PC-3 (cell line): ENCODE results near the gene F12. TPM values are rescaled to one million over a fixed set of nuclear protein-coding genes. Genes with fewer than 3 reads are reported as not detected.

ENCODE experiments used
- ATAC-seq: fragments of 200-7000 bp; cut with Tn5 transposase; 2 replicates; pipeline ENCODE4 v1.9.1; 2020; ENCODE audit warnings: mild to moderate bottlenecking, moderate library complexity
- BruUV-seq: library from RNA; stranded (reverse); fragments of 400-500 nt; replicated peaks from 2 replicates; lab custom pipeline; 2021; lab: Mats Ljungman, UMichigan
- CTCF ChIA-PET: fragments of 300-600 bp; sonication (Branson Sonifier 250); formaldehyde crosslinking; loops from one replicate; lab custom pipeline; 2022; ENCODE audit warnings: antibody characterized with exemption; lab: Charles Lee
- POLR2A ChIA-PET: fragments of 300-600 bp; sonication (Branson Sonifier 250); formaldehyde crosslinking; loops from one replicate; lab custom pipeline; 2022; ENCODE audit warnings: antibody characterized with exemption; ENCODE audit not compliant: unreplicated experiment; lab: Charles Lee
- DNase-seq: peaks from one replicate; pipeline ENCODE4 v3.0.0-alpha.2; 2015
- H2AFZ ChIP-seq: fragments of 300-600 bp; sonication (generic); 2 replicates; pipeline ENCODE4 v1.6.0; 2016; ENCODE audit warnings: antibody characterized with exemption, low read length
- H3F3A ChIP-seq: fragments of 300-600 bp; sonication (generic); one replicate; pipeline ENCODE4 v1.6.0; 2017; ENCODE audit warnings: antibody characterized with exemption, low read length, control low read depth, mild to moderate bottlenecking; ENCODE audit not compliant: unreplicated experiment
- H3K27ac ChIP-seq: fragments of 300-600 bp; sonication (generic); 2 replicates; pipeline ENCODE4 v1.5.1; 2016; ENCODE audit warnings: mild to moderate bottlenecking, low read length
- H3K27me3 ChIP-seq: fragments of 300-600 bp; sonication (generic); 2 replicates; pipeline ENCODE4 v1.6.1; 2016; ENCODE audit warnings: low read length, mixed read lengths
- H3K36me3 ChIP-seq: fragments of 300-600 bp; sonication (generic); 2 replicates; pipeline ENCODE4 v1.6.1; 2016; ENCODE audit warnings: low read depth, mixed run types, low read length, mixed read lengths
- H3K4me1 ChIP-seq: fragments of 300-600 bp; sonication (generic); 2 replicates; pipeline ENCODE4 v1.5.1; 2016; ENCODE audit warnings: low read length; ENCODE audit not compliant: insufficient read depth
- H3K4me2 ChIP-seq: fragments of 300-600 bp; sonication (generic); 2 replicates; pipeline ENCODE4 v1.6.0; 2016; ENCODE audit warnings: low read length
- H3K4me3 ChIP-seq: fragments of 300-600 bp; sonication (generic); 2 replicates; pipeline ENCODE4 v1.5.1; 2016; ENCODE audit warnings: mild to moderate bottlenecking, low read length, mixed read lengths
- H3K79me2 ChIP-seq: fragments of 300-600 bp; sonication (generic); 2 replicates; pipeline ENCODE4 v1.6.1; 2017; ENCODE audit warnings: low read length, mixed read lengths
- H3K9ac ChIP-seq: fragments of 300-600 bp; sonication (generic); 2 replicates; pipeline ENCODE4 v1.6.0; 2016; ENCODE audit warnings: mild to moderate bottlenecking, low read length
- H3K9me2 ChIP-seq: fragments of 300-600 bp; sonication (generic); replicated peaks from 2 replicates; pipeline ENCODE4 v1.6.1; 2016; ENCODE audit warnings: mixed run types, low read length, mixed read lengths
- H3K9me3 ChIP-seq: fragments of 300-600 bp; sonication (generic); 2 replicates; pipeline ENCODE4 v1.6.1; 2016; ENCODE audit warnings: low read length, mixed read lengths
- H4K20me1 ChIP-seq: fragments of 300-600 bp; sonication (generic); 2 replicates; pipeline ENCODE4 v1.6.1; 2016; ENCODE audit warnings: low read length, mixed read lengths
- EZH2 ChIP-seq: fragments of 300-600 bp; sonication (generic); IDR thresholded peaks from one replicate; pipeline ENCODE4 v1.6.1; 2017; ENCODE audit warnings: antibody characterized with exemption, mild to moderate bottlenecking, low read length; ENCODE audit not compliant: unreplicated experiment
- EZH2phosphoT487 ChIP-seq: fragments of 300-600 bp; sonication (generic); IDR thresholded peaks from 2 replicates; pipeline ENCODE4 v1.6.1; 2018; ENCODE audit warnings: mild to moderate bottlenecking, antibody characterized with exemption, low read length, borderline replicate concordance
- intact Hi-C: fragments of 100-400 bp; cut with micrococcal nuclease; formaldehyde crosslinking; loops from 2 replicates; pipeline ENCODE4 v1.9.0; 2023
- total RNA-seq: library from RNA; depleted of rRNA; stranded (reverse); fragments of >200 nt; gene quantifications from 2 replicates; pipeline ENCODE4 v1.2.3, GENCODE V29; 2014
- TF ChIP-seq, protein P1 (sequence below): fragments of 300-600 bp; sonication (generic); conservative IDR thresholded peaks from 2 replicates; pipeline ENCODE4 v1.5.1; 2017; ENCODE audit warnings: antibody characterized with exemption, low read depth, mild to moderate bottlenecking, low read length

Gene F12
- total RNA-seq, 1 experiment from 2014 or later, result 36.8 TPM

DNA sequence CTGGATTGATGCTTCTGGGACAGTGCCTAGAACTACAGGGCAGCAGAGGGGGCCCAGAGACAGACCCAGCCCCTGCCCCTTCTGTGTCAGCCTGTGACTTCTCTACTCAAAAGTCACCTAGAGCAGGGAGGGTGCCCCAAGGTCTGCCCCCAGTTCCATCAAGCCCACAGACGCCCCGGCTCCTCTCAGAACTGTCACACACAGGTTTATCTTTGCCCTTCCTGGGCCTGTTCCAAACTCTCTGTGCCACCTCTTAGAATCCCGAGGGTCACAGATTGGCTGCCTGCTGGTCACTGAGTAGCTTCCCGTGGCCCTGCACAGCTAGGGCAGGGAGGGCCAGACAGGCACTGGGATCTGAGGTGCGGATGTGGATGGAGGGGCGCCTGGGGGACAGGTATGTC, 49.9 kb downstream of the F12 start:
- H3K9me2 ChIP-seq, result no peaks in the 10 kb centered on the region
- H3K9me3 ChIP-seq, result no peaks in the 10 kb centered on the region
- no peaks in the 10 kb centered on the region for H3K36me3 ChIP-seq
- H3F3A ChIP-seq, result no peaks in the 10 kb centered on the region
- ChIA-PET POLR2A (no interaction called here), CTCF (no interaction called here)
- no peak for DNase-seq
- H4K20me1 ChIP-seq, result no peaks in the 10 kb centered on the region
- intact Hi-C loops, result no loop called here
- H3K27ac ChIP-seq, result no peak overlapping the region
- H3K4me2 ChIP-seq, result no peak overlapping the region
- H3K27me3 ChIP-seq, result no peaks in the 10 kb centered on the region
- TF ChIP-seq EZH2phosphoT487 (no peak), EZH2 (no peak)
- TF ChIP-seq, protein P1, sequence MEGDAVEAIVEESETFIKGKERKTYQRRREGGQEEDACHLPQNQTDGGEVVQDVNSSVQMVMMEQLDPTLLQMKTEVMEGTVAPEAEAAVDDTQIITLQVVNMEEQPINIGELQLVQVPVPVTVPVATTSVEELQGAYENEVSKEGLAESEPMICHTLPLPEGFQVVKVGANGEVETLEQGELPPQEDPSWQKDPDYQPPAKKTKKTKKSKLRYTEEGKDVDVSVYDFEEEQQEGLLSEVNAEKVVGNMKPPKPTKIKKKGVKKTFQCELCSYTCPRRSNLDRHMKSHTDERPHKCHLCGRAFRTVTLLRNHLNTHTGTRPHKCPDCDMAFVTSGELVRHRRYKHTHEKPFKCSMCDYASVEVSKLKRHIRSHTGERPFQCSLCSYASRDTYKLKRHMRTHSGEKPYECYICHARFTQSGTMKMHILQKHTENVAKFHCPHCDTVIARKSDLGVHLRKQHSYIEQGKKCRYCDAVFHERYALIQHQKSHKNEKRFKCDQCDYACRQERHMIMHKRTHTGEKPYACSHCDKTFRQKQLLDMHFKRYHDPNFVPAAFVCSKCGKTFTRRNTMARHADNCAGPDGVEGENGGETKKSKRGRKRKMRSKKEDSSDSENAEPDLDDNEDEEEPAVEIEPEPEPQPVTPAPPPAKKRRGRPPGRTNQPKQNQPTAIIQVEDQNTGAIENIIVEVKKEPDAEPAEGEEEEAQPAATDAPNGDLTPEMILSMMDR, result no peak
- H2AFZ ChIP-seq, result no peak overlapping the region
- peaks cover 27% of the 10 kb centered on the region for H3K4me1 ChIP-seq
- no peaks in the 10 kb centered on the region for H3K79me2 ChIP-seq
- no TSS peak for BruUV-seq
- ATAC-seq, result no peak
- H3K4me3 ChIP-seq, result no peak overlapping the region
- no peak overlapping the region for H3K9ac ChIP-seq

DNA sequence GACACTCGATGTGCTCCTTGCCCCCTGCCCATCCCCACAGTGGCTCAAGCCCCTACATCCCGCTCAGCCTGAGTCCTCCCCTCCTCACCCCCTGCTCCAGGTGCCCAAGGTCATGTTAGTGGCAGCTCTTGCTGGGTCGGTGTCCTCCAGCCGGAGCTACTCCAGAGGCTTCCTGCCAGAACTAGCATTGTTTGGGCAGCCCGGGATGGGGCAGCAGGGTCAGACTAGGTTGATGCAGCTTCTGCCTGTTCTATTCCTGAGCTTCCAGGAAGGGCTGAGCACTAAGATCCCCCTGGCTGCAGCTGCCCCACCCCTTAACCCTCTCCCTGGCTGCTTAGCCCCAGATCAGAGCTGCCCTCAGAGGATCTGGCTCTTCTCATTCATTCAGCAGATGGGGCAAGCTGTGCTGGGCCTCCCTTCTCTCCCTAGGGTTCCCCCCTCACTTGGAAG, 51.0 kb downstream of the F12 start:
- ATAC-seq, result no peak
- H3K79me2 ChIP-seq, result no peaks in the 10 kb centered on the region
- no peaks in the 10 kb centered on the region for H3K9me2 ChIP-seq
- DNase-seq, result no peak
- no peaks in the 10 kb centered on the region for H3F3A ChIP-seq
- peak overlapping the region; percentile 73 for H3K4me3 ChIP-seq
- intact Hi-C loops, result no loop called here
- no peaks in the 10 kb centered on the region for H3K27me3 ChIP-seq
- peaks cover 18% of the 10 kb centered on the region for H3K4me1 ChIP-seq
- no peaks in the 10 kb centered on the region for H4K20me1 ChIP-seq
- H3K27ac ChIP-seq, result no peak overlapping the region
- peak overlapping the region; percentile 92 for H2AFZ ChIP-seq
- H3K36me3 ChIP-seq, result no peaks in the 10 kb centered on the region
- CTCF ChIA-PET, result interaction anchor here (1.2 kb wide), 1 partner anchor 12 kb away, joined by 4 read pairs; no protein-coding TSS in a partner anchor
- POLR2A ChIA-PET, result interaction anchor here (0.6 kb wide), 1 partner anchor 11 kb away, joined by 3 read pairs; no protein-coding TSS in a partner anchor
- no TSS peak for BruUV-seq
- TF ChIP-seq, protein P1, result no peak
- TF ChIP-seq EZH2phosphoT487 (no peak), EZH2 (no peak)
- H3K9me3 ChIP-seq, result no peaks in the 10 kb centered on the region
- H3K4me2 ChIP-seq, result peak overlapping the region; percentile 87
- H3K9ac ChIP-seq, result peak overlapping the region; percentile 67
